Left renal pelvis (tissue), 4 donors: ENCODE data around the gene ADAMTS2. TPM values are rescaled to one million over a fixed set of nuclear protein-coding genes. Genes with fewer than 3 reads are reported as not detected.

Source experiments
- DNase-seq, 4 donors: peaks; one replicate each; pipeline ENCODE4 v3.0.0-alpha.2; 2013; ENCODE audit warnings: low read depth in 4 of 4, low spot score in 3 of 4
- polyA plus RNA-seq, 4 donors: library from polyadenylated mRNA; unstranded; fragments of 120-200 nt; gene quantifications; one replicate each; pipeline ENCODE4 v1.2.1, GENCODE V29; 2013; ENCODE audit not compliant: insufficient read length in 4 of 4

The ADAMTS2 gene
- polyA plus RNA-seq, 4 donors = 9.8 to 78.6 (median 14.0) TPM

- no peak for DNase-seq
These were observed 209.6 kb downstream of the ADAMTS2 start for GRCh38 chr5:179135441-179136215.

GRCh38 chr5:179135006-179135405, 210.3 kb downstream of the ADAMTS2 start:
- no peak for DNase-seq

- no peak for DNase-seq
These were observed 210.8 kb downstream of the ADAMTS2 start for GRCh38 chr5:179134511-179134910.

- no peak for DNase-seq
These were observed 212.5 kb downstream of the ADAMTS2 start for GRCh38 chr5:179132586-179133355.

GRCh38 chr5:179131886-179132585, 213.2 kb downstream of the ADAMTS2 start:
- no peak for DNase-seq

- DNase-seq = no peak
These were observed 213.9 kb downstream of the ADAMTS2 start for GRCh38 chr5:179131321-179131835.

- DNase-seq = no peak
These were observed 215.1 kb downstream of the ADAMTS2 start for GRCh38 chr5:179130101-179130681.

- DNase-seq = no peak
These were observed 215.6 kb downstream of the ADAMTS2 start for GRCh38 chr5:179129607-179130071.

- DNase-seq = no peak
These were observed 216.3 kb downstream of the ADAMTS2 start for GRCh38 chr5:179128976-179129375.

GRCh38 chr5:179128041-179128365, 217.3 kb downstream of the ADAMTS2 start:
- no peak for DNase-seq

- DNase-seq = no peak
These were observed 217.9 kb downstream of the ADAMTS2 start for GRCh38 chr5:179127136-179128040.

GRCh38 chr5:179126506-179126991, 218.7 kb downstream of the ADAMTS2 start:
- DNase-seq = no peak

- DNase-seq = no peak
These were observed 219.3 kb downstream of the ADAMTS2 start for GRCh38 chr5:179125789-179126505.

GRCh38 chr5:179124853-179125788, 220.1 kb downstream of the ADAMTS2 start:
- no peak for DNase-seq

GRCh38 chr5:179124273-179124852, 220.9 kb downstream of the ADAMTS2 start:
- DNase-seq = no peak

GRCh38 chr5:179123491-179124272, 221.6 kb downstream of the ADAMTS2 start:
- no peak for DNase-seq

GRCh38 chr5:179123109-179123426, 222.2 kb downstream of the ADAMTS2 start:
- DNase-seq = no peak
